Testis (tissue), 3 donors: ENCODE measurements around the gene SAV1. TPM values are rescaled to one million over a fixed set of nuclear protein-coding genes. Genes with fewer than 3 reads are reported as not detected.

ENCODE experiments used
- DNase-seq: peaks from one replicate; pipeline ENCODE4 v3.0.0-alpha.2; 2019
- H3K27ac ChIP-seq, 2 donors: fragments of 200-600 bp; sonication (generic); one replicate each; pipeline ENCODE4 v1.5.1; 2019
- H3K27me3 ChIP-seq: fragments of 200-600 bp; sonication (generic); one replicate; pipeline ENCODE4 v1.5.1; 2019
- H3K36me3 ChIP-seq: fragments of 200-600 bp; sonication (generic); one replicate; pipeline ENCODE4 v1.5.1; 2017; ENCODE audit warnings: low read depth; ENCODE audit errors: missing control alignments
- H3K4me1 ChIP-seq: fragments of 200-600 bp; sonication (generic); one replicate; pipeline ENCODE4 v1.5.1; 2019
- H3K4me3 ChIP-seq, 2 donors: fragments of 200-600 bp; sonication (generic); one replicate each; pipeline ENCODE4 v1.5.1; 2017 to 2019
- H3K9me3 ChIP-seq: fragments of 200-600 bp; sonication (generic); one replicate; pipeline ENCODE4 v1.5.1; 2017
- POLR2A ChIP-seq: fragments of 450-650 bp; IDR thresholded peaks from one replicate; pipeline ENCODE4 v1.6.1; 2017; ENCODE audit warnings: antibody characterized with exemption, mild to moderate bottlenecking, moderate library complexity
- WGBS, 2 donors: methylation state at CpG; one replicate each; pipeline ENCODE4 v1.1.5; 2018; 5-methylcytosine and 5-hydroxymethylcytosine counted together
- intact Hi-C: fragments of 100-400 bp; cut with DNase I; formaldehyde crosslinking; loops from one replicate; pipeline ENCODE4 v1.15.1; 2023; ENCODE audit warnings: low total_unique reads
- polyA plus RNA-seq: library from polyadenylated mRNA; stranded (reverse); fragments of 350-450 nt; fragmentation: Illumina TruSeq; extraction: RNeasy Lipid Tissue Mini Kit (QIAGEN cat#74804); gene quantifications from one replicate; pipeline ENCODE4 v1.2.3, GENCODE V29; 2014; ENCODE audit warnings: low read depth, low replicate concordance; ENCODE audit not compliant: insufficient read depth
- small RNA-seq, 2 donors: library from RNA; depleted of rRNA; stranded (forward); fragments of <200 nt; gene quantifications; one replicate each; pipeline ENCODE3, GENCODE V24; 2016
- total RNA-seq, 2 donors: library from RNA; depleted of rRNA; stranded (reverse); fragments of >200 nt; gene quantifications; one replicate each; pipeline ENCODE4 v1.2.3, GENCODE V29; 2016
- TF ChIP-seq, protein P1 (sequence below), 3 experiments: fragments of 450-650 bp in 2 of 3; fragments of 200-600 bp in 1 of 3; sonication (generic) in 1 of 3; IDR thresholded peaks; one replicate each; pipeline ENCODE4 v1.5.1; 2016 to 2019; ENCODE audit warnings: antibody characterized with exemption in 3 of 3, mild to moderate bottlenecking in 2 of 3, moderate library complexity in 1 of 3

The SAV1 gene
- total and polyA plus RNA-seq, 3 donors from 2014 or later, result 40.4 to 53.5 (median 40.9) TPM

DNA sequence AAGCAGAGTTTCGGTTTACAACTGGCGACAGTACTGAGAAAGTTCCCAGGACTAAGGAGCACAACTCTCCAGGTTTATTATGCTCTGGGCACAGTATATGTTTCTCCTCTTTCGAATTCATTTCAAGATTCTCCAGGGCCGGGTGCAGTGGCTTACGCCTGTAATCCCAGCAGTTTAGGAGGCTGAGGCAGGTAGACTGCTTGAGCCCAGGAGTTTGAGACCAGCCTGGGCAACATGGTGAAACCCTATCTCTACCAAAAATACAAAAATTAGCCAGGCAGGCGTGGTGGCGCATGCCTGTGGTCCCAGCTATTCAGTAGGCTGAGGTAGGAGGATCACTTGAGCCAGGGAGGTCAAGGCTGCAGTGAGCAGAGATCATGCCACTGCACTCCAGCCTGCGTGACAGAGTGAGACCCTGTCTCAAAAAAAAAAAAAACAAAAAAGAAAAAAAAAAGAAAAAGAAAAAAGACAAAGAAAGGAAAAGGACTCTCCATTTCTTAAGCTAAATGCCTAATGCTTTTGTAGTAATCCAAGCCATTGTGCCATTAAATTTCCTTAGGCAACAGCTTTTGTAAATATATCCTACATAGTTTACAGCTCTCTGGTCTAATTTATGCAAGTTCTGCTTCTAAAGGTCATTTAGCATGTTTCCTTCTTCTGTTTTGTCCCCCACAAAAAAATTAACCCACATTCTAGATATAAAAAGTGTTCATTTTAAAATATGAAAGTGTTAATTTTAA lies 73.4 kb downstream of the SAV1 start:
- TF ChIP-seq, protein P1, sequence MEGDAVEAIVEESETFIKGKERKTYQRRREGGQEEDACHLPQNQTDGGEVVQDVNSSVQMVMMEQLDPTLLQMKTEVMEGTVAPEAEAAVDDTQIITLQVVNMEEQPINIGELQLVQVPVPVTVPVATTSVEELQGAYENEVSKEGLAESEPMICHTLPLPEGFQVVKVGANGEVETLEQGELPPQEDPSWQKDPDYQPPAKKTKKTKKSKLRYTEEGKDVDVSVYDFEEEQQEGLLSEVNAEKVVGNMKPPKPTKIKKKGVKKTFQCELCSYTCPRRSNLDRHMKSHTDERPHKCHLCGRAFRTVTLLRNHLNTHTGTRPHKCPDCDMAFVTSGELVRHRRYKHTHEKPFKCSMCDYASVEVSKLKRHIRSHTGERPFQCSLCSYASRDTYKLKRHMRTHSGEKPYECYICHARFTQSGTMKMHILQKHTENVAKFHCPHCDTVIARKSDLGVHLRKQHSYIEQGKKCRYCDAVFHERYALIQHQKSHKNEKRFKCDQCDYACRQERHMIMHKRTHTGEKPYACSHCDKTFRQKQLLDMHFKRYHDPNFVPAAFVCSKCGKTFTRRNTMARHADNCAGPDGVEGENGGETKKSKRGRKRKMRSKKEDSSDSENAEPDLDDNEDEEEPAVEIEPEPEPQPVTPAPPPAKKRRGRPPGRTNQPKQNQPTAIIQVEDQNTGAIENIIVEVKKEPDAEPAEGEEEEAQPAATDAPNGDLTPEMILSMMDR (IDR thresholded peaks at IDR 0.05), result no peak
- TF ChIP-seq POLR2A, result no peak

DNA sequence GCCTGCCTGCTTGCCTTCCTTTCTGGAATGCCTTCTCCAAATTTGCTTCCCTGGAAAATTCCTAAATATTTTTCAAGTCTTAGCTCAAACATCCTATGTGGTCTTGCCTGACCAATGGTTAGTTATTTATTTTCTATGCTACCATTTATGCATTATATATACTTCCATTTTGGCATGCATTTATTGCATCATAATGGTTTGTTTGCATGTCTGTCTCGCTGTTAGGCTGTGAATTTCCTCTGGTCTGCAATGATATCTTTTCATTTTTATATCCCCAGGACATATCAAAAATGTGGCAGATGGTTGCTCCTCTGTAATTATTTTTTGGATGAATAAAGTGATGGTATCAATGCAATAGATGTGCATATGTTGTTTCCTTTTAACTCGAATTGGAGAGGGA lies 77.6 kb downstream of the SAV1 start:
- DNase-seq, result no peak
- Histone ChIP-seq H3K4me3 (no peak overlapping the region), H3K36me3 (no peaks in the 10 kb centered on the region), H3K9me3 (no peaks in the 10 kb centered on the region), H3K27ac (no peak overlapping the region), H3K4me1 (no peaks in the 10 kb centered on the region), H3K27me3 (no peaks in the 10 kb centered on the region)
- no peak for TF ChIP-seq POLR2A
- TF ChIP-seq, protein P1 (IDR thresholded peaks at IDR 0.05), result no peak
- intact Hi-C loops, result no loop called here
- 90 to 93% methylated on average over 2 of the region's 2 CpGs for WGBS, 2 donors

More for the DNA sequence above, 73.4 kb downstream of the SAV1 start:
- 91 to 92% methylated on average over 8 of the region's 8 CpGs for WGBS, 2 donors
- no peak overlapping the region for H3K27ac ChIP-seq
- H3K9me3 ChIP-seq, result no peaks in the 10 kb centered on the region
- no peak for DNase-seq
- intact Hi-C loops, result no loop called here
- H3K36me3 ChIP-seq, result no peaks in the 10 kb centered on the region
- H3K4me1 ChIP-seq, result no peaks in the 10 kb centered on the region
- no peak overlapping the region for H3K4me3 ChIP-seq
- H3K27me3 ChIP-seq, result no peaks in the 10 kb centered on the region

Small RNAs within 50 kb of the gene (small RNA-seq; reads per million reads assigned to genes)
- 0 reads per million in 2 donors for gene RN7SL452P

Other genes starting within 250 kb of the SAV1 start
- gene MAP4K5, start 135.7 kb downstream of the SAV1 start, total RNA-seq, result 10 to 100 TPM; 60.4 to 67.0 TPM
- 15.2 TPM for gene MAP4K5, start 135.7 kb downstream of the SAV1 start, polyA plus RNA-seq
- gene ATL1, start 108.2 kb downstream of the SAV1 start, total RNA-seq, result 10 to 100 TPM in 1 of 2 donors, 1 to 10 TPM in 1; 10.0 to 14.4 TPM
- gene ATL1, start 108.2 kb downstream of the SAV1 start, polyA plus RNA-seq, result 25.1 TPM
- gene NIN, start 162.9 kb upstream of the SAV1 start, total RNA-seq, result 10 to 100 TPM in 1 of 2 donors, 1 to 10 TPM in 1; 9.3 to 16.5 TPM
- gene NIN, start 162.9 kb upstream of the SAV1 start, polyA plus RNA-seq, result 4.4 TPM
- under 1 TPM in 1 of 2 donors, not detected in 1; 0.37 TPM for gene ABHD12B, start 203.7 kb upstream of the SAV1 start, total RNA-seq
- 3.0 TPM for gene ABHD12B, start 203.7 kb upstream of the SAV1 start, polyA plus RNA-seq